ENCODE data around the gene HTN1.

DNA sequence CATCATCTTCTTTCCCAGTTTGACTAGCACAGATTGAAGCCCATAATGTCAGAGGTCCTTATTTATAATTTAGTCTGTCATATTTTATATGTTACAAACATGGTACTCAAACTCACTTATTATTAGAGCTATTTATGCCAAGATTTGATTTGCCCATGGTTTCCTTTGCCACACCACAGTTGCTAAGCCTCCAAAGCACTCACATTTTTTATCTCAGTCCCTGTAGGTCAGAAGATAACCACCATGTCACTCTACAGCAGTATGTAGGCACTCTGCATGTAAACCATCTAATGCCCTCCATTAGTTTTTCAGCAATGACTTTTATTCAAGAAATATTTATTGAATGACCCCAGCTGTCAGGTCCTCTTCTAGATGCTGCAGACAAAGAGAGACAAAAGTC, 47.7 kb upstream of the HTN1 start:
- TF ChIP-seq POLR2AphosphoS5 (IDR thresholded peaks at IDR 0.05), result no peak
- TF ChIP-seq CTCF (IDR thresholded peaks at IDR 0.05), result no peak
- no peak for TF ChIP-seq POLR2A (IDR thresholded peaks at IDR 0.05)
- TF ChIP-seq EP300 (IDR thresholded peaks at IDR 0.05), result no peak

Data from sigmoid colon (tissue), 4 donors.